ENCODE data around the gene SLC17A9. TPM values are rescaled to one million over a fixed set of nuclear protein-coding genes. Genes with fewer than 3 reads are reported as not detected.
A peak's percentile ranks its signal among the peaks of the same experiment; 100 is the strongest.

Gene SLC17A9
- total and polyA plus RNA-seq, 10 of the 15 experiments (the other 5 are each of a cell fraction or from before 2014, with no cell fraction given), result 0.72 to 74.1 (median 29.4) TPM

- no peak for TF ChIP-seq HDGF (IDR thresholded peaks at IDR 0.05)
- no peak for TF ChIP-seq STAT1 (conservative IDR thresholded peaks at IDR 0.05)
- TF ChIP-seq POLR2AphosphoS2 (IDR thresholded peaks at IDR 0.05; ENCODE audit: low read depth, low read length), result peak; percentile 33; the same call in 1 of the 2 replicates
- peak; percentile 28 to 95 for TF ChIP-seq EGR1 (IDR thresholded peaks at IDR 0.05; ENCODE audit: borderline replicate concordance in 1 of 2, low read depth in 2 of 2, low read length in 2 of 2)
- peak; percentile 95 for TF ChIP-seq NBN (IDR thresholded peaks at IDR 0.05)
- peak; percentile 89 for TF ChIP-seq PML (IDR thresholded peaks at IDR 0.05; ENCODE audit: low read length)
- TF ChIP-seq RUNX3 (IDR thresholded peaks at IDR 0.05; ENCODE audit: low read length), result peak; percentile 98
- no peak for TF ChIP-seq NR2C2 (IDR thresholded peaks at IDR 0.05; ENCODE audit: borderline replicate concordance, control insufficient read depth, insufficient read length, low read depth)
- peak; percentile 60; the same call in 1 of the 2 replicates for TF ChIP-seq SMARCA5 (IDR thresholded peaks at IDR 0.05)
- TF ChIP-seq TAF1 (IDR thresholded peaks at IDR 0.05; ENCODE audit: borderline replicate concordance, low read depth, low read length), result peak; percentile 39; the same call in 1 of the 2 replicates
- TF ChIP-seq FOXK2 (IDR thresholded peaks at IDR 0.05), result peak; percentile 90
- no peak; the same call in 1 of the 2 replicates for TF ChIP-seq SMAD5 (IDR thresholded peaks at IDR 0.05; ENCODE audit: low read depth)
- TF ChIP-seq ZBTB33 (IDR thresholded peaks at IDR 0.05), result no peak
- no peak for TF ChIP-seq PRDM15 (CRISPR knock-in tag; IDR thresholded peaks at IDR 0.05)
- peak; percentile 45 for TF ChIP-seq PBX3 (IDR thresholded peaks at IDR 0.05; ENCODE audit: insufficient replicate concordance, low read depth, low read length)
- no peak for TF ChIP-seq HDAC6 (IDR thresholded peaks at IDR 0.05; ENCODE audit: unreplicated experiment)
- peak; percentile 89 for TF ChIP-seq RELB (IDR thresholded peaks at IDR 0.05; ENCODE audit: low read depth)
- no peak for TF ChIP-seq E4F1 (IDR thresholded peaks at IDR 0.05; ENCODE audit: borderline replicate concordance, partially characterized antibody)
- TF ChIP-seq SREBF2 (IDR thresholded peaks at IDR 0.05; ENCODE audit: low read length), result no peak
Observed at GRCh38 chr20:63009988-63010769, 57.7 kb downstream of the SLC17A9 start (continued).
